ENCODE data around the gene SEPTIN12.
"Not testable (repeated sequence)": the region's sequence is repeated elsewhere in the genome, so short reads cannot be mapped to it uniquely, and the experiment has no call there.

The SEPTIN12 gene

GRCh38 chr16:4785758-4786433, 2.2 kb downstream of the SEPTIN12 start:
- in situ Hi-C loops (cut with HindIII; ENCODE audit: low sequenced_read_pairs): no loop called here

- in situ Hi-C loops (cut with HindIII; ENCODE audit: low sequenced_read_pairs): not testable (repeated sequence)
Observed at GRCh38 chr16:4784444-4784987, 3.6 kb downstream of the SEPTIN12 start.

- in situ Hi-C loops (cut with HindIII; ENCODE audit: low sequenced_read_pairs): no loop called here
Observed at GRCh38 chr16:4783951-4784336, 4.2 kb downstream of the SEPTIN12 start.

GRCh38 chr16:4783251-4783950, 4.7 kb downstream of the SEPTIN12 start:
- in situ Hi-C loops (cut with HindIII; ENCODE audit: low sequenced_read_pairs): no loop called here

- in situ Hi-C loops (cut with HindIII; ENCODE audit: low sequenced_read_pairs): no loop called here
Observed at GRCh38 chr16:4780235-4780634, 7.9 kb downstream of the SEPTIN12 start.

- in situ Hi-C loops (cut with HindIII; ENCODE audit: low sequenced_read_pairs): no loop called here
Observed at GRCh38 chr16:4778050-4778392, 10.1 kb downstream of the SEPTIN12 start.

- in situ Hi-C loops (cut with HindIII; ENCODE audit: low sequenced_read_pairs): no loop called here
Observed at GRCh38 chr16:4777339-4778049, 10.7 kb downstream of the SEPTIN12 start.

- in situ Hi-C loops (cut with HindIII; ENCODE audit: low sequenced_read_pairs): no loop called here
Observed at GRCh38 chr16:4776141-4776705, 11.9 kb downstream of the SEPTIN12 start.

- in situ Hi-C loops (cut with HindIII; ENCODE audit: low sequenced_read_pairs): no loop called here
Observed at GRCh38 chr16:4775005-4775404, 13.1 kb downstream of the SEPTIN12 start.

- in situ Hi-C loops (cut with HindIII; ENCODE audit: low sequenced_read_pairs): no loop called here
Observed at GRCh38 chr16:4772351-4772750, 15.8 kb downstream of the SEPTIN12 start.

GRCh38 chr16:4771646-4772045, 16.5 kb downstream of the SEPTIN12 start:
- in situ Hi-C loops (cut with HindIII; ENCODE audit: low sequenced_read_pairs): no loop called here

GRCh38 chr16:4769306-4769638, 18.9 kb downstream of the SEPTIN12 start:
- in situ Hi-C loops (cut with HindIII; ENCODE audit: low sequenced_read_pairs): no loop called here

- in situ Hi-C loops (cut with HindIII; ENCODE audit: low sequenced_read_pairs): no loop called here
Observed at GRCh38 chr16:4768549-4769305, 19.4 kb downstream of the SEPTIN12 start.

- in situ Hi-C loops (cut with HindIII; ENCODE audit: low sequenced_read_pairs): no loop called here
Observed at GRCh38 chr16:4767872-4768548, 20.1 kb downstream of the SEPTIN12 start.

- in situ Hi-C loops (cut with HindIII; ENCODE audit: low sequenced_read_pairs): no loop called here
Observed at GRCh38 chr16:4766875-4767628, 21.1 kb downstream of the SEPTIN12 start, which contains the start of gene ZNF500. Gene ZNF500, minus strand, starts transcription at chr16:4767162. Its CDS starts 1,184 bp downstream, at chr16:4765978.

- in situ Hi-C loops (cut with HindIII; ENCODE audit: low sequenced_read_pairs): no loop called here
Observed at GRCh38 chr16:4765511-4766474, 22.4 kb downstream of the SEPTIN12 start.

- in situ Hi-C loops (cut with HindIII; ENCODE audit: low sequenced_read_pairs): no loop called here
Observed at GRCh38 chr16:4763791-4764190, 24.4 kb downstream of the SEPTIN12 start.

- in situ Hi-C loops (cut with HindIII; ENCODE audit: low sequenced_read_pairs): no loop called here
Observed at GRCh38 chr16:4762205-4762604, 25.9 kb downstream of the SEPTIN12 start.
